SK-N-SH (cell line): Measurements from ENCODE around the gene ALKBH6. TPM values are rescaled to one million over a fixed set of nuclear protein-coding genes. Genes with fewer than 3 reads are reported as not detected.

Source experiments
- CTCF ChIA-PET: fragments of 300-600, 350-600 bp; formaldehyde crosslinking; extraction: SDS; loops from one replicate; lab custom pipeline; 2021; lab: Yijun Ruan, JAX
- POLR2A ChIA-PET: fragments of 350-600 bp; sonication (Branson Sonifier 250); formaldehyde crosslinking; extraction: SDS; loops from one replicate; lab custom pipeline; 2020; ENCODE audit warnings: antibody characterized with exemption, inconsistent platforms; lab: Yijun Ruan, JAX
- DNase-seq: peaks from one replicate; pipeline ENCODE4 v3.0.0; 2012
- H2AFZ ChIP-seq: fragments of 200-600 bp; sonication (generic); 2 replicates; pipeline ENCODE4 v1.8.1; 2016; ENCODE audit warnings: antibody characterized with exemption, mild to moderate bottlenecking, low read depth
- H3F3A ChIP-seq: fragments of 200-600 bp; sonication (generic); replicated peaks from 2 replicates; pipeline ENCODE3; 2016; ENCODE audit warnings: antibody characterized with exemption, mild to moderate bottlenecking; ENCODE audit not compliant: insufficient read depth
- H3K27ac ChIP-seq, 2 experiments: fragments of 200-500 bp in 1 of 2; fragments of 200-600 bp in 1 of 2; sonication (Bioruptor generic) in 1 of 2; sonication (generic), shearing (Covaris generic) in 1 of 2; 2 replicates each; pipeline versions ENCODE4 v1.5.1 to v1.6.1; 2014 to 2016; ENCODE audit warnings: low read depth in 2 of 2, inconsistent platforms in 1 of 2, low read length in 1 of 2, mild to moderate bottlenecking in 1 of 2, mixed read lengths in 1 of 2
- H3K27me3 ChIP-seq: fragments of 200-600 bp; sonication (generic), shearing (Covaris generic); 2 replicates; pipeline ENCODE4 v1.6.1; 2016; ENCODE audit warnings: mixed run types; ENCODE audit not compliant: insufficient read depth
- H3K36me3 ChIP-seq, 2 experiments: fragments of 200-500 bp in 1 of 2; fragments of 200-600 bp in 1 of 2; sonication (Bioruptor generic) in 1 of 2; sonication (generic) in 1 of 2; replicated peaks in 1 of 2; 2 replicates each; pipeline versions ENCODE3 to v1.5.1; 2014 to 2016; ENCODE audit warnings: low read length in 1 of 2, mild to moderate bottlenecking in 1 of 2; ENCODE audit not compliant: insufficient read depth in 2 of 2, control insufficient read depth in 1 of 2
- H3K4me1 ChIP-seq, 2 experiments: fragments of 200-500 bp in 1 of 2; fragments of 200-600 bp in 1 of 2; sonication (Bioruptor generic) in 1 of 2; sonication (generic), shearing (Covaris generic) in 1 of 2; 2 replicates each; pipeline versions ENCODE4 v1.5.1 to v1.6.1; 2014 to 2016; ENCODE audit warnings: low read depth in 1 of 2, low read length in 1 of 2, mixed run types in 1 of 2; ENCODE audit not compliant: insufficient read depth in 2 of 2, control insufficient read depth in 1 of 2
- H3K4me2 ChIP-seq: fragments of 200-600 bp; sonication (generic), shearing (Covaris generic); 2 replicates; pipeline ENCODE4 v1.6.1; 2017; ENCODE audit warnings: mixed run types
- H3K4me3 ChIP-seq, 2 experiments: fragments of 200-500 bp in 1 of 2; fragments of 200-600 bp in 1 of 2; sonication (Bioruptor generic) in 1 of 2; sonication (generic), shearing (Covaris generic) in 1 of 2; 2 replicates each; pipeline versions ENCODE4 v1.5.1 to v1.8.1; 2014 to 2016; ENCODE audit warnings: low read depth in 2 of 2, inconsistent platforms in 1 of 2, low read length in 1 of 2, mild to moderate bottlenecking in 1 of 2, mixed read lengths in 1 of 2, moderate library complexity in 1 of 2
- H3K79me2 ChIP-seq: fragments of 200-600 bp; sonication (generic); 2 replicates; pipeline ENCODE4 v1.8.1; 2017; ENCODE audit warnings: mild to moderate bottlenecking; ENCODE audit not compliant: insufficient read depth
- H3K9ac ChIP-seq: fragments of 200-600 bp; sonication (generic); 2 replicates; pipeline ENCODE4 v1.6.1; 2017; ENCODE audit warnings: mixed run types
- H3K9me2 ChIP-seq: fragments of 200-600 bp; sonication (generic); 2 replicates; pipeline ENCODE4 v1.6.1; 2017; ENCODE audit warnings: mixed run types
- H3K9me3 ChIP-seq: fragments of 200-600 bp; sonication (generic); 2 replicates; pipeline ENCODE4 v1.6.1; 2017; ENCODE audit warnings: mixed run types, mild to moderate bottlenecking, moderate library complexity
- H4K20me1 ChIP-seq: fragments of 200-600 bp; sonication (generic); 2 replicates; pipeline ENCODE4 v1.6.1; 2017; ENCODE audit warnings: mild to moderate bottlenecking, mixed run types; ENCODE audit not compliant: insufficient read depth
- CTCF ChIP-seq: fragments of 200-600 bp; sonication (generic); IDR thresholded peaks from 2 replicates; pipeline ENCODE4 v1.6.1; 2017; ENCODE audit warnings: antibody characterized with exemption, mild to moderate bottlenecking, moderate library complexity
- EZH2phosphoT487 ChIP-seq: fragments of 200-600 bp; sonication (generic); IDR thresholded peaks from 2 replicates; pipeline ENCODE4 v1.6.1; 2017; ENCODE audit warnings: low read depth, mixed run types, mild to moderate bottlenecking, antibody characterized with exemption, moderate library complexity, borderline replicate concordance
- GABPA ChIP-seq: IDR thresholded peaks from 2 replicates; pipeline ENCODE4 v1.4.0; 2012; ENCODE audit warnings: low read depth, mild to moderate bottlenecking
- GATA2 ChIP-seq: sonication (generic); formaldehyde crosslinking; IDR thresholded peaks from 2 replicates; pipeline ENCODE4 v1.5.0; 2020; ENCODE audit warnings: mild to moderate bottlenecking, missing genetic modification reagents
- JUND ChIP-seq: IDR thresholded peaks from 2 replicates; pipeline ENCODE4 v1.4.0; 2012
- WGBS: methylation state at CpG from one replicate; pipeline ENCODE4 v1.1.6; 2017; ENCODE audit warnings: low lambda C conversion rate; 5-methylcytosine and 5-hydroxymethylcytosine counted together
- polyA plus RNA-seq, 3 experiments: library from polyadenylated mRNA; depleted of rRNA; stranded (reverse); fragments of >200 nt; gene quantifications; 2 replicates each; pipeline ENCODE4 v1.2.3, GENCODE V29; 2012

ALKBH6 gene
- polyA plus RNA-seq, 1 of the 3 experiments (the other 2 are of a cell fraction): 29.9 TPM

GRCh38 chr19:35959968-35960320 lies 54.1 kb downstream of the ALKBH6 start:
- H2AFZ ChIP-seq: no peak overlapping the region
- no peaks in the 10 kb centered on the region for H3K9me2 ChIP-seq
- no peaks in the 10 kb centered on the region for H4K20me1 ChIP-seq
- no peak overlapping the region for H3K27ac ChIP-seq
- POLR2A ChIA-PET: no interaction called here
- CTCF ChIA-PET: interaction anchor here (0.9 kb wide), 1 partner anchor 10 kb away, joined by 3 read pairs; no protein-coding TSS in a partner anchor
- WGBS: 23% methylated on average over 10 of the region's 20 CpGs
- no peak overlapping the region for H3K4me2 ChIP-seq
- H3F3A ChIP-seq: no peaks in the 10 kb centered on the region
- peaks cover 36% of the 10 kb centered on the region for H3K27me3 ChIP-seq
- H3K4me1 ChIP-seq: no peaks in the 10 kb centered on the region
- DNase-seq: no peak
- no peak overlapping the region for H3K9ac ChIP-seq
- H3K79me2 ChIP-seq: no peaks in the 10 kb centered on the region
- no peak overlapping the region for H3K4me3 ChIP-seq
- TF ChIP-seq CTCF (no peak), GATA2 (CRISPR knock-in tag) (no peak), JUND (no peak), GABPA (no peak), EZH2phosphoT487 (no peak)
- no peaks in the 10 kb centered on the region for H3K9me3 ChIP-seq
- H3K36me3 ChIP-seq: no peaks in the 10 kb centered on the region

Other genes starting within 250 kb of the ALKBH6 start
- gene ARHGAP33, start 238.6 kb downstream of the ALKBH6 start, polyA plus RNA-seq (2012; rRNA removed): 6.5 and 7.8 TPM in 2 replicates
- gene PRODH2, start 201.4 kb downstream of the ALKBH6 start, polyA plus RNA-seq (2012; rRNA removed): not detected in 2 replicates
- not detected in 2 replicates for gene NPHS1, start 161.7 kb downstream of the ALKBH6 start, polyA plus RNA-seq (2012; rRNA removed)
- gene KIRREL2, start 157.3 kb downstream of the ALKBH6 start, polyA plus RNA-seq (2012; rRNA removed): 0.21 and 0.37 TPM in 2 replicates
- gene APLP1, start 145.6 kb downstream of the ALKBH6 start, polyA plus RNA-seq (2012; rRNA removed): 31.8 and 66.7 TPM in 2 replicates
- 5.5 and 11.4 TPM in 2 replicates for gene NFKBID, start 113.7 kb downstream of the ALKBH6 start, polyA plus RNA-seq (2012; rRNA removed)
- 0.59 and 0.76 TPM in 2 replicates for gene HCST, start 111.7 kb downstream of the ALKBH6 start, polyA plus RNA-seq (2012; rRNA removed)
- not detected in 2 replicates for gene TYROBP, start 105.9 kb downstream of the ALKBH6 start, polyA plus RNA-seq (2012; rRNA removed)
- gene LRFN3, start 77.8 kb downstream of the ALKBH6 start, polyA plus RNA-seq (2012; rRNA removed): 2.1 and 5.4 TPM in 2 replicates
- gene SDHAF1, start 19.0 kb downstream of the ALKBH6 start, polyA plus RNA-seq (2012; rRNA removed): 22.5 and 25.3 TPM in 2 replicates
- gene SYNE4, start 5.4 kb downstream of the ALKBH6 start, polyA plus RNA-seq (2012; rRNA removed): 0.48 and 0.58 TPM in 2 replicates
- gene CLIP3, start 18.7 kb upstream of the ALKBH6 start, polyA plus RNA-seq (2012; rRNA removed): 7.1 and 13.1 TPM in 2 replicates
- 6.2 and 6.3 TPM in 2 replicates for gene THAP8, start 40.1 kb upstream of the ALKBH6 start, polyA plus RNA-seq (2012; rRNA removed)
- 5.0 and 5.3 TPM in 2 replicates for gene WDR62, start 40.7 kb upstream of the ALKBH6 start, polyA plus RNA-seq (2012; rRNA removed)
- gene OVOL3, start 96.9 kb upstream of the ALKBH6 start, polyA plus RNA-seq (2012; rRNA removed): 0.18 TPM in 1 of 2 replicates, not detected in the other
- 54.8 and 140 TPM in 2 replicates for gene POLR2I, start 100.7 kb upstream of the ALKBH6 start, polyA plus RNA-seq (2012; rRNA removed)
- 566 and 712 TPM in 2 replicates for gene TBCB, start 101.3 kb upstream of the ALKBH6 start, polyA plus RNA-seq (2012; rRNA removed)
- gene CAPNS1, start 125.9 kb upstream of the ALKBH6 start, polyA plus RNA-seq (2012; rRNA removed): 999 and 1,027 TPM in 2 replicates
- not detected in 2 replicates for gene COX7A1, start 138.2 kb upstream of the ALKBH6 start, polyA plus RNA-seq (2012; rRNA removed)
- gene ZNF565, start 200.5 kb upstream of the ALKBH6 start, polyA plus RNA-seq (2012; rRNA removed): 1.5 and 1.9 TPM in 2 replicates
- 25.4 and 35.8 TPM in 2 replicates for gene ZNF146, start 200.9 kb upstream of the ALKBH6 start, polyA plus RNA-seq (2012; rRNA removed)